HG03571 (cell line): ENCODE measurements around the gene ZNF644.
"Not testable (repeated sequence)": the region's sequence is repeated elsewhere in the genome, so short reads cannot be mapped to it uniquely, and the experiment has no call there.

Experiments used
- ATAC-seq: cut with Tn5 transposase; IDR thresholded peaks from one replicate; pipeline ENCODE4 v1.9.1; 2021; ENCODE audit not compliant: unreplicated experiment

ZNF644 gene

DNA sequence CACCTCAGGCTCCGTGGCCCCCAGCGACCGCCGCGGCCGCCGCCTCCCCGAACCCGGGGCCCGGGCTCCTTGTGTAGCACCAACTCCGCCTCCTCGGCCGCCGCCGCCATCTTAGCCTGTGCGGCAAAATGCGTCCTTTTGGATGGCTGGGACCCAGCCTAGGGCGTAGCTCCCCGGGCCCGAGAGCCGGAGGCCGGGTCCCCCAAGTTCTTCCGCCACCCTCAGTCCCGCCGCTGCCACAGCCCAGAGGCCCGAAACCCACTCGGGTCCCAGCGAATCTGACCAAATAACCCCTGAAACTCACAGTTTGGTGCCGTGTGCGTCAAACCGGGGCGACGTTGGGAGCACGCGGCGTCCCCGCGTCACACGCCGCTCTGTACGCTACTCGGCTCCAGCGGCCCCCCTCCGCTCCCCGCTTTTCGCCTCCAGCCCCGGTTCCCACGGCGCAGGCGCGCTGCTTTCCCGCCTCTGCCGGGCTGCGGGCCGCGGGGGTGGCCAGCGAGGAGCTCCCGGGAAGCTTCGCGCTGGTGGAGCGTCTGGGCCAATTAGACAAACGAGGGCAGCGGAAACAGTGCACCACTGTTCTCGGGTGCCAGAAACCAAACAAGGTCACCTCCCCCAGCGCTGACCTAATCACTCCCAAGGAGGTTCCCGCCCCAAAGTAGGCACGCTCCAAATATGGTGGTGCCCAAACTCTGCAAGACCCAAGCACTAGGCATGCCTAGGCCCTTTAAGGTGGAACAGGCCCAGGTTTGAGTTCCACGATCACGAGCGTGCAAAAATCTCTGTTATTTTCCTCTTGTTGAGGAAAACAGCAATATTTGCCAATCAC lies at the start of gene ZNF644:
TSS of gene ZNF644 (minus strand) at position 350 of the 832 bp plus-strand sequence. CDS start 39,682 bp downstream, outside the sequence.
- peak; percentile 79 for ATAC-seq

DNA sequence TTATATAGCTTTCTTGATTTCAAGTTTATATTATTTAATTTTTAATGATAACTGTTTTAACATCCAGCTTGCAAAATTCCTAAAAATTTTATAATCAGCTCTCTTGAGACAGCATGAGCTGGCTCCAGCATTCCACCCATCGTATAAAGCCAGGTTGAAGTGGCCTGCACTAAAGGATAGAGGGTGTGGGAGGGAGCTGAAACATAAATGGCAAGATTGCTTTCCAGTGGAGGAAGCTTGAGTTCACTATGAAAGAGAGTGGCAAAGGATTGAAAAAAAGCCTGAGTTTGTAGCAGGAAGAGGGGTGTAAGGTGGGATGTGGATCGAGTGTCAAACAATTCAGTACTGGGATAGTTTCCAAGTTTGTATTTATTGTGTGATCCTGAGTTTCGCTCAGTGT lies 48.5 kb upstream of the ZNF644 start:
- ATAC-seq, result no peak

DNA sequence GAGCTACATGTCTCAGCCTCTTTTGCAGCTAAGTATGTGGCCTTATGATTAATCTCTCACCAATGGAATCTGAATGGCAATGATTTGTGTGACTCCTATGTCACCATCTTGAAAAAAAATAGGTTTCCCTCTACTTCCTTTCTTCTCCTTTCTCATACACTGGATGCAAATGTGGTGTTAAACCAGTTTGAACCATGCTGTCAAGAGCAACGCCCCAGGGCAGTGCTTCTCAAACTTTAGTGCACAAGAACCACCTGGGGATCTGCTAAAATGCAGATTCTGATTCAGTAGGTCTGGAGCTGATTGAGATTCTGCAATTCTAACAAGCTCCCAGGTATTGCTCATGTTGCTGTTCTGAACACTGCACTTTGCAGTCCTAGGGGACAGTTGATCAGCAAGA lies 44.7 kb upstream of the ZNF644 start:
- ATAC-seq, result no peak

DNA sequence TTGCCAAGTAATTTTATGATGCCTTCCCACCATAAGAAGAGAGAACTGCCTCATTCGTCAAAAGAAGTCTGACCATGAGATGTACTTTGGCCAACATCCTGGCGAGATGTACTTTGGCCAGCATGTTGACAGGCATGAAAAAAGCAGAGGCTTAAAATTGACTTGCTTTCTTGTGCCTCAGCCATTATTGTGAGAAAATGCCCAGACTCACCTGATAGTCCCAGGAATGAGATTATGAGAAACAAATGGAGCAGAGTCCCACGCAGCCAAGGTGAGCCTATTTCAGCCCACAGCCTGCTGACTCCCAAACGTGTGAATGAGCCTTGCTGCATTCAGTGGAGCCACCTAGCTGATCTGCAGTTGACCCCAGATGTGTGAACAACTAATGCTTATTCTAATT lies 43.5 kb upstream of the ZNF644 start:
- no peak for ATAC-seq

DNA sequence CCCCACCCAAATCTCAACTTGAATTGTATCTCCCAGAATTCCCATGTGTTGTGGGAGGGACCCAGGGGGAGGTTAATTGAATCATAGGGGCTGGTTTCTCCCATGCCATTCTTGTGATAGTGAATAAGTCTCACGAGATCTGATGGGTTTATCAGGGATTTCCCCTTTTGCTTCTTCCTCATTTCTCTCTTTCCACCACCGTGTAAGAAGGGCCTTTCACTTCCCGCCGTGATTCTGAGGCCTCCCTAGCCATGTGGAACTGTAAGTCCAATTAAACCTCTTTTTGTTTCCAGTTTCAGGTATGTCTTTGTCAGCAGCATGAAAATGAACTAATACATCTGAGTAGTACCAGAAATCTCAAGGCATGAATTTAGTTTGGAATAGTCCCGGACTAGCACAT lies 41.6 kb upstream of the ZNF644 start:
- ATAC-seq, result not testable (repeated sequence)

DNA sequence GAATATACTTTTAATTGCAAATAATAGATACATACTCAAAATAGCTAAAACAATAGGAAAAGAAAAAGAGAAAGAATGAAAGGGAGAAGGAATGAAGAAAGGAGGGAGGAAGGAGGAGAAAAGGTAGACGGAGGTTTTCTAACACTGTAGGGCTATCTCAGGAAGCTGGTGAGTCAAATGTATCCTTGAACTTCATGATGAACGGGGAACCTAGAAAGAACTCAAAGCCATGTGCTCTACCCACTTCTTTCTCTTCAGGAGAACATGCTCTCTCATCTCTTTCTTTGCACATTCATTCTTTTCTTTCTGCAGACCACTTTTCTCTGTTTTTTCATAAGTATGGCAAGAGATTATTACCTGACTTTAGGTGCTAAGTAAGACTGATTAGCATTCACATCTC lies 37.3 kb upstream of the ZNF644 start:
- no peak for ATAC-seq

DNA sequence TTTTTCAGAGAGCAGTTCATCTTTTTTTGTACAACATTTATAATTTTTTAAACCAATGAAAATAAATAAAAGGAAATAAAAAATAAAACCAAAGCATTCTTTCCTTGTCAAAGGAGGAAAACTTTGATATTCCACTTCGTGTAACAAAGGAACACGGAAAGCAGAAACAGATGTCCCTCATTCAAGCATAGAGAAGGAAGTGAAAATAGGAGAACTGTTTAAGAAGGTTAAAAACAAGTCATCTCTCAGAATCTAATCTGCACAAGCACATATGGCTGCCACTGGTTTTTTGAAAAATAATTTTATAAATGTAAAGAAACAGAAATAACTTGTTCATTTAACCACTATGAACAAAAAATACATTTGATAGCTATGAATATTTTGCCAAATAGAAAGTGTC lies 35.9 kb upstream of the ZNF644 start:
- no peak for ATAC-seq

DNA sequence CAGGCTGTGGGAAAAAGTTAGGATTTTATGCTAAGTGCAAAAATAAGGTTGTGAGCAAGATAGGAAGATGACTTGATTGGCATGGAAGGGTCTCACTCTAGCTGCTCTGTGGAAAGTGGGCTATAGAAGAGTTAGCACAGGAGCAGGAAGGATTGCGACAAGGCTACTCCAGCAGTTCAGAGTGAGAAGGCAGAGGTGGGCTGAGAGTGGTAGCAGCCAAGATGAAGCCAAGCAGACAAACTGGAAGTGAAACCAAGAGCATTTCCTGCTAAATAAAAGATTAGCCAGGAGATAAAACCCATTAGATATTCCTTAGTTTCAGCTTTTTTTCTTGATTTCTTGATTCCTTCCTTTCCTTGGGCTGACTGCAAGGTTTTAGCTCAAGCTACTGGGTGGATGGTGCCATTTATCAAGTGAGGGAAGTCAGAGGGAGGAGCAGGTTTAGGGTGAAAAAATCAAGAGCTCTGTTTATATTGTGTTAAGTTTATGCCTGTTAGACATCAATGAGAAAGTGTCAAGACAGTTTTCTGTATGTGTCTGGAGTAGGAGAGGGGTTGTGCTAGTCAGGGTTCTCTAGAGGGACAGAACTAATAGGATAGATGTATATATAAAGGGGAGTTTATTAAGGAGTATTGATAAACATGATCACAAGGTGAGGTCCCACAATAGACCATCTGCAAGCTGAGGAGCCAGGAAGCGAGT lies 33.1 kb upstream of the ZNF644 start:
- ATAC-seq, result peak; percentile 84

DNA sequence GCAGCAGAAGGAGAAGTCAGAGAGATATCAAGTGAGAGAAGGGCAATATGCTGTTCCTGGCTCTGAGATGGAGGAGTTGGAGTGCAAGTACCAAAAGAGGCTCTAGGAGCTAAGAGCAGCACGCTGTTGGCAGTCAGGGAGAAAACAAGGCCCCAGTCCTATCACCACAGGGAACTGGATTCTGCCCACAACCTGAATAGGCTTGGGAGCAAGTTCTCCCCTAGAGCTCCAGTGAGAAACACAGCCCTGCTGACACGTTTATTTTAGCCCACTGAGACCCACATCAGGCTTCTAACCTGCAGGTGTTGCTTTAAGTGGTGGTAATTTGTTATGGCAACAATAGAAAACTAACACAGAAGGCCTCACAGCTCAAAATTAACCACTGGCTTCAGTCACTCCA lies 31.8 kb upstream of the ZNF644 start:
- no peak for ATAC-seq

DNA sequence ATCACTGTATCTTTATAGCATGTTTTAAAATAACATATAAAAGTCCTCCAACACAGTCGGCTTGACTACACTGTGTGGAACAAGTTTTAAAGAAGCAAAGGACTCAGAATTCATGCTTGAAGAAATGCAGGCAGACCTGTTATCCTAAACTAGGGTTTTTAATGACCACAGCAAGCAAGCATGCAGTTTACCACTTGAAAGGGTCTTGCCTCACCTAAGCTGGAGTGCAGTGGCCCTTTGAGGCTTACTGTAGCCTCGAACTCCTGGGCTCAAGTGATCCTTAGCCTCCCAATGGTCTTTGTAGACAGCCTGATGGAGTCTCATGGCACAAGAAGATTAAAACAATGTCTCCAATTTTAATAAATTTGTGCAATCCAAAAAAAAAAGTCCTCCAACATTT lies 27.7 kb upstream of the ZNF644 start:
- not testable (repeated sequence) for ATAC-seq

DNA sequence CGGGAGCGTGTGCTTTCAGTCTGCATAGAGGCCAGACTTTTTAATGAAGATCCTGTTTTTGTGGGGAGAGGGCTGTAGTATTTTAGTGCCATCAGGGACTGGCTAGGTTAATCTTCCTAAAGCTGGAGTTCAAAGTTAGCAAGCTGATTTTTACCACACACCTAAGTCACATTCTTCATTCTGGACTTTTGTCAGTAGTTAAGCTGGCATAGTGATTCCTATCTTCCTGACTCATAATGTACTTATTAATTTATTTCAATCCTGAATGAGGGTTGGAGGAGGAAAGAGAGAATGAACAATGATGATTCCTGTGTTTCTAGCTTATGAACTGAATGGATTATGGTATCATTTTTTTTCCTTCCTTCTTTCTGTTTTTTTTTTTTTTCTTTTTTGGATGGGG lies 24.9 kb upstream of the ZNF644 start:
- no peak for ATAC-seq

DNA sequence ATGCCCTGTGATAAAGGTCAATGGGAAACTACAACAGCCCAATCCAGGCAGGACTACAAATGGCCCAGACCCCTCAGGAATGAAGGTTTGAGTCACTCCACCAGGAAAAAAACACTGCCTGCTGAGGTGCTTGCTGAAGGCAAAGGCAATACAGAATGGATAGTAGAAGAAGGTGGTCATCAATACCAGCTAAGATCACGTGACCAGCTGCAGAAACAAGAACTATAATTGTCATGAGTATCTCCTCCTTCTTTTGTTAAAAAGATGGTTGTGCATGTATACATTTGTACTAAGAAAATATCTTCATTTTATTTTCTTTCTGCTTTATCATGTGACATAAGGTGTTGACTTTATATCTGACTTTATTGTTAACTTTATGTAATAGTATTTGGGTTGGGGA lies 23.4 kb upstream of the ZNF644 start:
- no peak for ATAC-seq

DNA sequence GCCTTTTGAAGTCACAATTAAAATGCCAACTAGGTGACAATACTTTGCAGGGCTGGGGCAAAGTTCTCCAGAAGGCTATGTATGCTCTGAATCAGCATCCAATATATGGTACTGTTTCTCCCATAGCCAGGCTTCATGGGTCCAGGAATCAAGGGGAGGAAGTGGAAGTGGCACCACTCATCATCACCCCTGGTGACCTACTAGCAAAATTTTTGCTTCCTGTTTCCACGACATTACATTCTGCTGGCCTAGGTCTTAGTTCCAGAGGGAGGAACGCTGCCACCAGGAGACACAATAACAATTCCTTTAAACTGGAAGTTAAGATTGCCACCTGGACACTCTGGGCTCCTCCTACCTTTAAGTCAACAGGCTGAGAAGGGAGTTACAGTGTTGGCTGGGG lies 22.9 kb upstream of the ZNF644 start:
- not testable (repeated sequence) for ATAC-seq

DNA sequence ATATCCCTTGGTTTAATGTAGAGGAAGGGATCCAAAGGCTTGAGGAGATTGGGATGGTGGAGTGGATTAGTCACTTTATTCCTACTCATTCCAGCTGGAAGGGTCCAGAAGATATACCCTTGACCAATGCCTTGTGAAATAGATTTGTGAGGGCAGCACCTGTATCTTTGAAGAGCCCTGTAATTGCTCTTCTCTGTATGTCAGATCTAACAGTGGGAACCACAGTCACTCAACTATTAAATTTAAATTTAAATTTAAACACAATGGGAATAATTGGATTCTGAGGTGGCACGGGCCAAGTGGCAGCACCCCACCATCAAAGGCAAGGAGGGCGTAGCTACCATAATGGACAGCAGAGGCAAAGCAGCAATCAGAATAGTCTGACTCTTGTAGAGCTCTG lies 20.5 kb upstream of the ZNF644 start:
- not testable (repeated sequence) for ATAC-seq

DNA sequence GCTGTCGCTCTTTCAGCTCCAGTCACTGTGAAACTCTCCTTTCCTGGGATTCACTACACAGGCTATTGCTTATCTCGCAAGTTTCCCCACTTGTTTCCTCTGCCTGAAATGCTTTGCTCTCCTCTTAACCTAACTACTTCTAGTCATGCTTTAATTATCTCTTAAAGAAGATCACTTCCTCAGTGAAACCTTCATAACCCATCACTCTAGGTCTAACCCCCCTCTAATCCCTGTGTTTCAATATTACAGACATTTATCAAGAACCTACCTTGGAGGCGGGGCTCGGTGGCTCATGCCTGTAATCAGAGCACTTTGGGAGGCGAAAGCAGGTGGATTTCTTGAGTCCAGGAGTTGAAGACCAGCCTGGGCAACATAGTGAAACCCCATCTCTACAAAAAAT lies 16.7 kb upstream of the ZNF644 start:
- no peak for ATAC-seq

DNA sequence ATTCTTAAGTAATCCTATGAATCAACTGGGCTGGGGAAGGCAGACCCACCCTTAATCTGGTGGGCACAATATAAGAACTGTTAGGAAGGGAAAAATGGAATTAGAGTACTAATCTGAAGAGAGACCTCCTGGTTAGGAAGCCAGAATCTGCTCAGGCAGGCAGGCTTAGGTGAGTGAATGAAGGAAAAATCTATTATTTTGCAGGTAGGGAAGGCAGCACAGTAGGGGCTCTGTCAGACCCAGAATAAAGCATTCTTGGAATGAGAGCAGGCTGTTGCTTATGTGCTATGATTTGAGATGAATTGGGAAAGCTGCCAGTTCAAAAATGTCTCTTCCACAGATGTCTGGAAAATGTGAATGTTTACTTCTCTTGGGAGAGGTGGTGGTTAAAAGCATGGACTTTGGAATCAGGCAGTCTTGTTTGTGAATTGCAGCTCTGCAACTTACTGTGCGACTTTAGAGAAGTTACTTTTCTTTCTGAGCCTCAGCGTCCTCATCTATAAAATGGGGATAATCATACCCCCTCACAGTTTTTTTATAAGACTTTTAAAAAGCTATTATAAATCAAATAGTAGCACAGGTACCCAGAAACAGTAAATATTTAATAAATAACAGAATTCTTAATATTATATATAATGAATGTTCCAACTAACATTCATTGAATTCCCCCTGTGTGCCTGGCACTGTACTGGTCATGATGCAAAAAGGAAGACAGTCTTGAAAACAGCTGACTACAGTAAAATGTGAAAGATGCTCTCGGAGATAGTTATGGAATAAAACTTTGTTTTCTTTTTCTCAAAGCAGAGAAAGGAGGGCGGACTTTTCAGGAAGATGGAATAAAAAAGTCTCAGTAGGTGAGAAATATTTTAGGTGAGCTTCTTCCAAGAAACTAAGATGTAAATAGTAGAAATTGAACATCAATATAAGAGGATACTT lies 15.3 kb upstream of the ZNF644 start:
- no peak for ATAC-seq

DNA sequence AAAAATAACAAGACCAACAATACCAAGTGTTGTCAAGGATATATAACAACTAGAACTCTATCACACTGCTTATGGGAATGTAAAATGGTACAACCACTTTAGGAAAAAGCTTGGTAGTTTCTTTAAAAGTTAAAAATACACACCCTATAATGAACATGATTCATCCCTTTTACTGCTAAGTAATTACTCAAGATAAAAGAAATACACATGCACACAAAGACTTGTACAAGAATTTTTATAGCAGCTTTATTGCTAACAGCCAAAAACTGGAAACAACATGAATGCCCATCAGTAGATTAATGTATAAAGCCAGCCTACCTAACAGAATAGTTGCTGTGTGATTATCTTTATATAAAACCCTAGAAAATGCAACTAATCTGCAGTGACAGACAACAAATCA lies 10.5 kb upstream of the ZNF644 start:
- no peak for ATAC-seq

DNA sequence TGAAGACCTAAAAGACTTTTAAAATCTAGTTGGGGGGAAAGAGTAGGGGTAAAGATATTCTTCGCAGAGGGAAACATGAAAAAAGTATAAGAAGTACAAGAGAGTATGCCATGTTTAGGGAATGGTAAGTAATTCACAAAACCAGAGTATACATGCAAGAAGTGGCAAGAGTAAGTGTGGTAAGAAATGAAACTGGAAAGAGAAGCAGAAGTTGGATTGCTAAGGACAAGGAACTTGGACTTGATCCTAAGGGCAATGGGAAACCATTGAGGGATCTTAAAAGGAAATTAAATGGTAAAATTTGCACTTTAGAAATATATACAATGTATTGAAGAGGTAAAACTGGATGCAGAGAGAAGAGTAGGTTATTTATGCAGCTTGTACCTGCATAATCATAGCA lies 9.2 kb upstream of the ZNF644 start:
- ATAC-seq, result no peak

DNA sequence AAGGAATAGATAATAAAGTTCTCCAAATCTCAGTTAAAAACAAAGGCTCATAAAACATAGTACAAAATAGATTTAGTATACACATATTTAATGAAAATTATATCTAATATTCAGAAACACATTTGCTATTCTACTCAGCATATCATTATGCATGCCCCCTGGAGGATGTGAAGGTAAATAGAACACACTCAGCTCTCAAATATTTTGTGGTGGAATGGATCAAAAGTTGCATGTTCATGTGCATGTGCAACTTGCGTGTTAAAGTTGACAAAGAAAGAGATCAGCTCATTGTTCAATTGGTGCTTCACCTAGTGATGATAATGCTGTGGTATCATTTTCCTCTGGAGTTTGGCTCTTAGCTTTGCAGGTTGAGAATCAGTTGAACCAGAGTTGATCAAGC lies 4.9 kb upstream of the ZNF644 start:
- no peak for ATAC-seq

DNA sequence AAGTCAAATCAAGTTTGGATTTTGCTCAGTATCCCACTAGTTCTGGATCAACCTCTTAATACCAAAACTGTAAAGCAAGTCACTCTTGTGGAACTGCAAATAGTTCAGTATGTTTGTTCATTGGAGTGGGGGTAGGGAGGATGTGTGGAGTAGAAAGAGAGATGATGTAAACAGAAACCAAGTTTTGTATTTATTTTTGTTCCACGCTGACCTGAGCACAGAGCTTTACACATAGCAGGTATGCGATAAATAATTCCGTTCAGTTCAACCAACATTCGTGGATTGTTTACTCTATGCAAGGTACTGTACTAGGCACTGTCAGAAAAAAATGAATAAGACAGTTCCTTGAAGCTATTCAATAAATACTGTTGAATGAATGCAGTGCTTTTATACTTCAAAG lies 4.5 kb upstream of the ZNF644 start:
- no peak for ATAC-seq

DNA sequence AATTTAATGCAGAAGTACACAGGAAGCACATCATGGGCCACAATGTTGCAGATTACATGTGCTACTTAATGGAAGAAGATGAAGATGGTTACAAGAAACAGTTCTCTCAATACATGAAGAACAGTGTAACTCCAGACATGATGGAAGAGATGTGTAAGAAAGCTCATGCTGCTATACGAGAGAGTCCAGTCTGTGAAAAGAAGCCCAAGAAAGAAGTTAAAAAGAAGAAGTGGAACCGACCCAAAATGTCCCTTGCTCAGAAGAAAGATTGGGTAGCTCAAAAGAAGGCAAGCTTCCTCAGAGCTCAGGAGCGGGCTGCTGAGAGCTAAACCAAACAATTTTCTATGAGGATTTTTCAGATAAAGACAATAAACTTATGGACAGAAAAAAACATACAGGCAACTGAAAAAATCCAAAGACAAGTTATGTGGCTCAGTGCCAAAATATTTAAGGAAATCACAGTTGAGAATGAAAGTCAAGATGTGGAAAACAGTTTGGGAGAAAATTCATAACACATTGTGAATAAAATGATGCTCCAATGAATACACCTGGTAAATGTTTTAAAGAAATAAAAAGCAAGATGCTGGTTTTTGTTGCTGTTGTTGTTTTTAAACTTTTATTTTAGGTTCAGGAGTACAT lies 2.8 kb upstream of the ZNF644 start:
- ATAC-seq, result no peak
